Progenitor cell of endocrine pancreas (in vitro differentiated cells): ENCODE data around the gene LCN6. TPM values are rescaled to one million over a fixed set of nuclear protein-coding genes. Genes with fewer than 3 reads are reported as not detected.
A peak's percentile ranks its signal among the peaks of the same experiment; 100 is the strongest.

Source experiments
- DNase-seq: peaks from one replicate; pipeline ENCODE4 v3.0.0; 2021; ENCODE audit warnings: low spot score; ENCODE audit not compliant: unreplicated experiment
- H3K27ac Mint-ChIP-seq: 2 replicates; pipeline ENCODE4 v1.8.0; 2021; ENCODE audit warnings: mild to moderate bottlenecking, moderate library complexity, mixed read lengths
- H3K27me3 Mint-ChIP-seq: 2 replicates; pipeline ENCODE4 v1.8.0; 2021; ENCODE audit warnings: mixed read lengths
- H3K36me3 Mint-ChIP-seq: 2 replicates; pipeline ENCODE4 v1.8.0; 2022; ENCODE audit warnings: mixed read lengths; ENCODE audit not compliant: insufficient read depth
- H3K4me1 Mint-ChIP-seq: 2 replicates; pipeline ENCODE4 v1.8.0; 2021; ENCODE audit warnings: low read depth, mixed read lengths
- H3K4me3 Mint-ChIP-seq: 2 replicates; pipeline ENCODE4 v1.8.0; 2021; ENCODE audit warnings: low read depth, mild to moderate bottlenecking, moderate library complexity, mixed read lengths
- H3K9me3 Mint-ChIP-seq: 2 replicates; pipeline ENCODE4 v1.8.0; 2021; ENCODE audit warnings: low read depth, mixed read lengths
- CTCF ChIP-seq: fragments of 200-600 bp; sonication (generic); IDR thresholded peaks from one replicate; pipeline ENCODE4 v1.5.0; 2021; ENCODE audit warnings: antibody characterized with exemption, mild to moderate bottlenecking; ENCODE audit not compliant: unreplicated experiment
- microRNA-seq: library from miRNA; unstranded; fragments of <30 nt; microRNA quantifications from one replicate; pipeline ENCODE4 v1.1.0, GENCODE V29; 2020; ENCODE audit warnings: borderline number of aligned reads; ENCODE audit not compliant: unreplicated experiment
- total RNA-seq: library from RNA; stranded (reverse); gene quantifications from 2 replicates; pipeline ENCODE4 v1.2.1, GENCODE V29; 2021

LCN6 gene
- total RNA-seq, 1 donor from 2014 or later, result not detected

- no peak for DNase-seq
- no peak overlapping the region for H3K4me3 Mint-ChIP-seq
- no peaks in the 10 kb centered on the region for H3K9me3 Mint-ChIP-seq
- H3K27me3 Mint-ChIP-seq, result no peaks in the 10 kb centered on the region
- no peaks in the 10 kb centered on the region for H3K36me3 Mint-ChIP-seq
- no peak overlapping the region for H3K27ac Mint-ChIP-seq
- peaks cover 33% of the 10 kb centered on the region for H3K4me1 Mint-ChIP-seq
- no peak for TF ChIP-seq CTCF
Observed at GRCh38 chr9:136696502-136696901, 51.8 kb downstream of the LCN6 start.

DNA sequence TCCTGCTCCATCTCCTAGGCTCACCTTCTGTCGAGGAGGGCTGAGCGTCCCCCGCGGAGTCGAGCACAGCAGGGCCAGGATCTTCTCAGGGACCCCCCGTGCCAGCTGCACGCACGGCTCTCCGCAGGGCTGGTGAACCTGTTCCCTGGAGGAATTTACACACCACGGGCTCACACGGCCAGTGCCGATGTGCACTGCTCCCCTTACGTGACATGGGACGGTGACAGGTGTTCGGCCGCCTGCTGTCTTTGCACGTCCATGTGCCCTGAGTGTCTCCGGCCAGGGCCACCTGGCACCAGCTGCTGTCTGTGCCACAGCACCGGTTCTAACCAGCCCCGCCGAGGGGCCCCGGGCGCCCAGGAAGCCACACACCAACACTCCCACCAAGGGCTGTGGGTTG lies 52.4 kb downstream of the LCN6 start:
- Mint-ChIP-seq H3K27me3 (no peaks in the 10 kb centered on the region), H3K4me3 (no peak overlapping the region), H3K4me1 (peaks cover 33% of the 10 kb centered on the region), H3K27ac (no peak overlapping the region), H3K9me3 (no peaks in the 10 kb centered on the region), H3K36me3 (no peaks in the 10 kb centered on the region)
- no peak for TF ChIP-seq CTCF
- DNase-seq, result no peak

GRCh38 chr9:136695435-136695895 lies 52.9 kb downstream of the LCN6 start:
- no peak overlapping the region for H3K4me3 Mint-ChIP-seq
- no peaks in the 10 kb centered on the region for H3K9me3 Mint-ChIP-seq
- H3K27me3 Mint-ChIP-seq, result no peaks in the 10 kb centered on the region
- TF ChIP-seq CTCF, result no peak
- H3K4me1 Mint-ChIP-seq, result peaks cover 31% of the 10 kb centered on the region
- H3K36me3 Mint-ChIP-seq, result no peaks in the 10 kb centered on the region
- no peak overlapping the region for H3K27ac Mint-ChIP-seq
- no peak for DNase-seq

- Mint-ChIP-seq H3K4me3 (no peak overlapping the region), H3K4me1 (peaks cover 29% of the 10 kb centered on the region), H3K9me3 (no peaks in the 10 kb centered on the region), H3K27ac (no peak overlapping the region), H3K27me3 (peaks cover 3% of the 10 kb centered on the region), H3K36me3 (no peaks in the 10 kb centered on the region)
- DNase-seq, result no peak
- TF ChIP-seq CTCF, result no peak
Observed at GRCh38 chr9:136694872-136695247, 53.5 kb downstream of the LCN6 start.

DNA sequence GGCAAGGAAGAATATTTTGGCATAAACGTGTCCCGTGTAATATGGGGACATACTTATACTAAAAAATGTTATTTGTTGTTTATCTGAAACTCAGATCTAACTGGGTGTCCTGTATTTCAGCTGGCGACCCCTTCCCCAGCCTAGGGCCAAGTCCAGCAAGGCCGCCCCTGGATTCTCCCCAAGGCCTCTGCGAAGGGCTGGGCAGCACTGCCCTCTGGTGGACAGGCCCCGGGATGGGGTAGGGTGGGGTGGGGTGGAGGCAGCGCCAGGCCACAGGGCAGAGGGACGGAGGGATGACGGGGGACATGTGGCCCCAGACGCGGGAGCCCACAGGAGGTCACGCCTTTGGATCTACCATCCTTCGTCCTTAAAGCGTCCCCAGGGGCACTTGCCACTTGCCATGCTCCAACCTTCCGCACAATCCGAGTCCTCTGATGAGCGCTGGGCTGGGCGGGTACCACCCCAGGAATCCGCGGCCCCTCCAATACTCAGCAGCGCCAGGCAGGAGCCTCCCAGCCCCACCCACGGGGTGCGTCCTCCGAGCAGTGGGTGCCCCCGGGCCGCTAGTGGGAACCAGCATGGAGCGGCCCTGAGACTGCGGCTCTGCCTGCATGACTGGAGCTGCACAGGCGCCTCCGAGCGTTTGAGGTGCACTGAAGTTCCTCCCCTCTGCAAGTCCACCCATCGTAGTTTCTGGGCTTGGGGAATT lies 54.0 kb downstream of the LCN6 start:
- DNase-seq, result no peak
- peaks cover 3% of the 10 kb centered on the region for H3K27me3 Mint-ChIP-seq
- no peak overlapping the region for H3K4me3 Mint-ChIP-seq
- peak; percentile 66 for TF ChIP-seq CTCF
- peaks cover 29% of the 10 kb centered on the region for H3K4me1 Mint-ChIP-seq
- H3K27ac Mint-ChIP-seq, result peak overlapping the region; percentile 73
- H3K9me3 Mint-ChIP-seq, result no peaks in the 10 kb centered on the region
- no peaks in the 10 kb centered on the region for H3K36me3 Mint-ChIP-seq

Small RNAs within 50 kb of the gene (microRNA-seq; reads per million reads assigned to microRNA genes)
- gene MIR6722, result not detected

Other genes with a start within 250 kb of the LCN6 start
- gene NOTCH1, start 202.5 kb downstream of the LCN6 start, total RNA-seq, result 109 and 130 TPM in 2 replicates
- gene EGFL7, start 85.6 kb downstream of the LCN6 start, total RNA-seq, result 13.5 and 16.3 TPM in 2 replicates
- gene AGPAT2, start 61.1 kb downstream of the LCN6 start, total RNA-seq, result 27.7 and 28.0 TPM in 2 replicates
- 51.3 and 52.9 TPM in 2 replicates for gene DIPK1B, start 36.0 kb downstream of the LCN6 start, total RNA-seq
- 0.42 TPM in 1 of 2 replicates, not detected in the other for gene LCN10, start 5.6 kb downstream of the LCN6 start, total RNA-seq
- gene LCN8, start 9.7 kb upstream of the LCN6 start, total RNA-seq, result not detected in 2 replicates
- gene LCN15, start 16.0 kb upstream of the LCN6 start, total RNA-seq, result not detected in 2 replicates
- gene TMEM141, start 42.8 kb upstream of the LCN6 start, total RNA-seq, result 57.8 and 62.2 TPM in 2 replicates
- 9.0 and 9.5 TPM in 2 replicates for gene CCDC183, start 47.8 kb upstream of the LCN6 start, total RNA-seq
- 129 and 130 TPM in 2 replicates for gene RABL6, start 59.4 kb upstream of the LCN6 start, total RNA-seq
- 5.1 and 5.8 TPM in 2 replicates for gene AJM1, start 94.0 kb upstream of the LCN6 start, total RNA-seq
- 168 and 169 TPM in 2 replicates for gene PHPT1, start 100.9 kb upstream of the LCN6 start, total RNA-seq
- gene MAMDC4, start 103.8 kb upstream of the LCN6 start, total RNA-seq, result 36.7 and 40.0 TPM in 2 replicates
- gene EDF1, start 117.8 kb upstream of the LCN6 start, total RNA-seq, result 297 and 310 TPM in 2 replicates
- gene TRAF2, start 138.0 kb upstream of the LCN6 start, total RNA-seq, result 23.4 and 23.8 TPM in 2 replicates
- 77.3 and 77.7 TPM in 2 replicates for gene FBXW5, start 196.2 kb upstream of the LCN6 start, total RNA-seq
- 1.1 and 2.8 TPM in 2 replicates for gene C8G, start 196.7 kb upstream of the LCN6 start, total RNA-seq
- gene LCN12, start 203.7 kb upstream of the LCN6 start, total RNA-seq, result 14.7 and 16.2 TPM in 2 replicates
- gene PTGDS, start 229.0 kb upstream of the LCN6 start, total RNA-seq, result not detected in 2 replicates
- not detected in 2 replicates for gene LCNL1, start 234.5 kb upstream of the LCN6 start, total RNA-seq
- 54.9 and 57.1 TPM in 2 replicates for gene PAXX, start 243.9 kb upstream of the LCN6 start, total RNA-seq
- gene CLIC3, start 248.0 kb upstream of the LCN6 start, total RNA-seq, result 0.64 TPM in 1 of 2 replicates, not detected in the other